DMS 273 treated with DMSO at 0.1 percent for 48 hours (cell line): Measurements from ENCODE around the gene ZGRF1.
"Not testable (repeated sequence)": the region's sequence is repeated elsewhere in the genome, so short reads cannot be mapped to it uniquely, and the experiment has no call there.

Experiments used
- DNase-seq: peaks from one replicate; lab custom pipeline; 2025; lab: John Stamatoyannopoulos, UW

The ZGRF1 gene, protein sequence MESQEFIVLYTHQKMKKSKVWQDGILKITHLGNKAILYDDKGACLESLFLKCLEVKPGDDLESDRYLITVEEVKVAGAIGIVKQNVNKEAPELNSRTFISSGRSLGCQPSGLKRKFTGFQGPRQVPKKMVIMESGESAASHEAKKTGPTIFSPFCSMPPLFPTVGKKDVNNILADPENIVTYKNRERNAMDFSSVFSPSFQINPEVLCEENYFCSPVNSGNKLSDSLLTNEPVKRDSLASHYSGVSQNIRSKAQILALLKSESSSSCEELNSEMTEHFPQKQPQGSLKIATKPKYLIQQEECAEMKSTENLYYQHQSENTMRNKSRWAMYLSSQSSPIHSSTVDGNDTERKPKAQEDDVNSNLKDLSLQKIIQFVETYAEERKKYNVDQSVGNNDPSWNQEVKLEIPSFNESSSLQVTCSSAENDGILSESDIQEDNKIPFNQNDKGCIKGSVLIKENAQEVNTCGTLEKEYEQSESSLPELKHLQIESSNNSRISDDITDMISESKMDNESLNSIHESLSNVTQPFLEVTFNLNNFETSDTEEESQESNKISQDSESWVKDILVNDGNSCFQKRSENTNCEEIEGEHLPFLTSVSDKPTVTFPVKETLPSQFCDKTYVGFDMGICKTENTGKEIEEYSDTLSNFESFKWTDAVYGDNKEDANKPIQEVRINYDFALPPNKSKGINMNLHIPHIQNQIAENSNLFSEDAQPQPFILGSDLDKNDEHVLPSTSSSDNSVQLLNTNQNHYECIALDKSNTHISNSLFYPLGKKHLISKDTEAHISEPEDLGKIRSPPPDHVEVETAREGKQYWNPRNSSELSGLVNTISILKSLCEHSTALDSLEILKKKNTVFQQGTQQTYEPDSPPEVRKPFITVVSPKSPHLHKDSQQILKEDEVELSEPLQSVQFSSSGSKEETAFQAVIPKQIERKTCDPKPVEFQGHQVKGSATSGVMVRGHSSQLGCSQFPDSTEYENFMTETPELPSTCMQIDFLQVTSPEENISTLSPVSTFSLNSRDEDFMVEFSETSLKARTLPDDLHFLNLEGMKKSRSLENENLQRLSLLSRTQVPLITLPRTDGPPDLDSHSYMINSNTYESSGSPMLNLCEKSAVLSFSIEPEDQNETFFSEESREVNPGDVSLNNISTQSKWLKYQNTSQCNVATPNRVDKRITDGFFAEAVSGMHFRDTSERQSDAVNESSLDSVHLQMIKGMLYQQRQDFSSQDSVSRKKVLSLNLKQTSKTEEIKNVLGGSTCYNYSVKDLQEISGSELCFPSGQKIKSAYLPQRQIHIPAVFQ (N-terminal part only)

DNA sequence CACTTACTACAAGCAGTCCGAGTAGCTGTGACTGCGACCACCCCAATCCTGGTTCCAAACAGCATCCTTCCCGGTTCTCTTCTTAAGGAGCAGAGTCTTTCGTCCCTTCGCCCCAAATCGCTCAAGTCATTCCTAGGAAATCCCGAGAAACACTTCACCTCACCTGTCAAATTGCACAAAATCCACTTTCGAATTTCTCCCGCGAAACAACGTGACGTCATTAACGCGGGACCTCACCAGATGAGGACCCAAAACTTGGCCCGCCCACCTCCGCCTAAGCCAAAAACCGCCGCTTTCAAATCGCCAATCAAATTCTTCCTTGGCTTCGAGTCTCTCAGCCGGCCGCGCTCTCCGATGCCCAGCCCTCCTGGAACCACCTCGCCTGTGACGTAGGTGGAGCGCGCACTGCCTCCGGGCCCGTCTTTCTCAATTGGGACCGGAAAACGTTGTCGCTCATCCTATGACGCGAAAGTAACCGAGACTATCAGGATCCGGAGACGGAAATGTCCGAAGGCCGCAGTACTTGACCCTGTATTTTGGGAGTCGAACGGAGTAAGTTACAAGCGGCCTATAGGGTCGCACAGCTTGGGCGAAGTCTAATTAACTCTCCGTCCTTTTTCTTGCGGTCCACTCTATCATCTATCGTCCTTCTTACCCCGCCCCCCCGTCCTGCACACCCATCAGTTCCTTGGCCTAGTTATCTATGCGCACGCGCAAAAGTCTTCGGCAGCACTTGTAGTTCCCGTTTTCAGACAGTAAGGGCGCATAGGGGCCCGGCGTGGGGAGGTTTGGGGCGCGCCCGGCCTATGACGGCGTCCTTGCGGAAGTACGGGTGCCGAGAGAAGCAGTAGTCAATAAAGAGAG, at the start of gene ZGRF1, which contains the start of gene LARP7:
Gene ZGRF1, minus strand, starts transcription at position 222 of the 864 bp plus-strand sequence. CDS start 3,733 bp downstream, outside the sequence.
Gene LARP7, plus strand, starts transcription at position 456 of the 864 bp plus-strand sequence. CDS start 7,527 bp downstream, outside the sequence.
- peak; percentile 91 for DNase-seq

DNA sequence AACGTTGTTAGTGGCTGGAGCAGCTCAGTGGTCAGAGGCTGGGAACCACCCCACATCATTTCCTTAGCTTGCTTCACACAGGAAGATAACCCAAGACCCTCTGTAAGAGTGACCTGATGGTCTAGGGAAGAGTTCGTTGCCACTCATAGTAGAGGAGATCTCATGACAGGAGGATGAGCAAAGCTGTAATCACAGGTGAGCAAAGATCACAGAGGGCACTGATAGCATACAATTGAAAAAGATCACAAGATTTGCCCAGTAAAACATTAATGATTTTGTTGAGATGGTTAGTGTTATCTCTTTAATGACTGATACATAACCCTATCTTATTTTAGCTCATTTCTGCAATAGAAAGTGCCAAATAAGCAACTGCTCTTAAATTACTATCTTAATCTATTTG, 44.3 kb upstream of the ZGRF1 start:
- DNase-seq, result no peak

DNA sequence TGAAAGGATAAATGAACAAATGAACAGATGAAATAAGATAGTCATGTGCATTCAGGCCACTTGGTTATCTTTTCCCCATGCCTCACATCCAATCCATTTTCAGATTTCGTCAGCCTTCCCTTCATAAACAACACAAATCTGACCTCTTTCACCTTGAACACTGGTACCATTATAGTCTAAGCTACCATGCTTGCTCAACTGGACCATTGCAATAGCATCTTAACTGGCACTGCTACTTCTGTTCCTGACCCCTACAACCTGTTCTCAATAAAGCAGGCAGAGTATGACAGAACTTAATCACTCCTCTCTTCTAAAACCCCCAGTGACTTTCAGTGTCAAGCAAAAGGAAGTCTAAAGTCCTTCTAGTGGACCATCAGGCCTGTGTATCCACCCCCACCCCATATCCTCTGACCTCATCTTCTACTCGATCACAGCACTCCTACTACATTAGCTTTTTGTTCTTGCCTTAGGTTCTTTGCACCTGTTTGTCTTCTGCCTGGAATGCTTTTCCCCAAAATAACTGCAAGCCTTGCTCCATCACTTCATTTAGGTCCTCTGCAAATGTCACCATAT, 40.9 kb upstream of the ZGRF1 start:
- no peak for DNase-seq

DNA sequence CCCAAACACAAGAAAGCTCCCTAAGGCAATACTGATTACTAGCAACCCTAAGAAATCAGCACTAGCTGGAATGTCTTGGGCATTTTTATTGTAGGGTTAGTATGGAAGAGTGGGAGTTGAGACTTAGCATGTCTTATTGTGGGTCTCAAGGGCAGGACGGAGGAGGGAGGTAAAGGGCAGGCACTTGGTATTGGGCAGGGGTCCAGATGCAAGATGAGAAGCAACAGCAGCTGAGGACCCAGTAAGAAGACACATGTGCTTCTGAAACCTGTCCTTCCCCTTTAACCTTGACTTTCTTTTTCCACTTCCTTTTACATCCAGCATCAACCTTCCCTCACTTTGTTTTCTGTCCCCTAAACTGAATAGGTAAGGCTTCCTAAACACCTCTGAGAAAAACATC, 37.7 kb upstream of the ZGRF1 start:
- DNase-seq, result no peak

DNA sequence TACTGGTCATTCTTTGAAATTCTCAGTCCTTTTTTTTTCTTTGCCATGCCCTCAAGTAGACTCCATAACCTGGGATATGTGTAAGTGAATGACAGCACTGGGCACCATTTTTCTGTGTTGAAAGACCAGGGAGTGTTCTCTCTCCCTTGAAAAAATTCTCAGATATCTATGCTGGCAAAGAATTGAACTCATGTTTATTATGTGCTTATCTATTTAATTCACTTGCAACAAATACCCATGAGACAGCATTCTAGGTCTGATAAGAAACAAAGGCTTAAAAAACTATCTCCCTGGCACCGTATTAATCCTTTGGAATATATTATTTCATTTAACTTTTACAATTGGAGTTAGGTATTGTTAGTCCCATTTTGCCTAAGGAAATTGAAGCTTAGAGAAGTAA, 37.0 kb upstream of the ZGRF1 start:
- no peak for DNase-seq

DNA sequence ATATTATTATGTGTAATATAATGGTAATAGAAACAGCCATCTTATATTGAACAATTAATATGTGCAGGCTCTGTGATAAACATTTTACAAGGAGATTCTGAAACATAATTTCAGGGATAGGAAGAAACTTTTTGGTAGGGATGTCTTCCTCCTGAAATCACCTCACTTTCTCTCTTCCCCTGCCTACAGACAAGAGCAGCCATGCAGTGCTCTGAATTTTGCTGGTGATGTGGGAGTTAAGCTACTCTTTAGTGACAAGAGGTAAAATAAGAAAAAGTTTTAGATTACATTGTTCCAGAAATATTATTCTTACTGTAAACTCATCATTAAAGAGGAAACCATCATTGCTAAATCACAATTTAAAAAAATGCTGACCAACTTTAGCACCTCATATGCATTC, 36.4 kb upstream of the ZGRF1 start:
- no peak for DNase-seq

DNA sequence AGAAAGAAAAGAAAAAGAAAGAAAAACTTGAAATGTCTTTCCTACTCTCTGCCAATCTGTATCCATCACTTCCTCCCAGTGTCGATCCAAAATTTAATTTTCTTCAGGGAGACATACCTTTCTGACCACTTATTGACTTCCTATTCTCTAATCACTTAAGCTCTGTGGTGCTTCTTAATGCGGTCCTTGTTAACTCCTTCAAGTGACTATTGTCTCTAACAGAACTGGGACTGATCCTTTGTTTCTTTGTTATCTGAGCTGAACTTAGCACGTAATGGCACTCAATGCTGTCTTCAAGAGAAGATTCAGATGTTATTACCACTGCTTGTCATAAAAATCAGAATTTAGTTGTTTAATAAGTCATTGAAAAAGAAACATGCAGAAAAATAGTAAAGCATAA, 31.4 kb upstream of the ZGRF1 start:
- no peak for DNase-seq

DNA sequence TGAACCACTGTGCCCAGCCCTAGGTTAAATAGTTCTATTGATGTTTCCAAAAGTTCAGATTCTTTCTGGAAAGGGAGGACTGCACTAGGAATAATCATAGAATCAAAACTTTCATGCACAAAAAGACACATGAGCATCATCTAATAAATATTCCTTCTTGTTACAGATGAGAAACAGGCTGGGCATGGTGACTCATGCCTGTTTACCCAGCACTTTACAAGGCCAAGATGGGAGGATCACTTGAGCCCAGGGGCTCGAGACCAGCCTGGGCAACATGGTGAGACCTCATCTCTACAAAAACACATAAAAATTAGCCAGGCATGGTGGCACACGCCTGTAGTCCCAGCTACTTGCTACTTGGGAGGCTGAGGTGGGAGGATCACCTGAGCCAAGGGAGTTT, 27.9 kb upstream of the ZGRF1 start:
- no peak for DNase-seq

DNA sequence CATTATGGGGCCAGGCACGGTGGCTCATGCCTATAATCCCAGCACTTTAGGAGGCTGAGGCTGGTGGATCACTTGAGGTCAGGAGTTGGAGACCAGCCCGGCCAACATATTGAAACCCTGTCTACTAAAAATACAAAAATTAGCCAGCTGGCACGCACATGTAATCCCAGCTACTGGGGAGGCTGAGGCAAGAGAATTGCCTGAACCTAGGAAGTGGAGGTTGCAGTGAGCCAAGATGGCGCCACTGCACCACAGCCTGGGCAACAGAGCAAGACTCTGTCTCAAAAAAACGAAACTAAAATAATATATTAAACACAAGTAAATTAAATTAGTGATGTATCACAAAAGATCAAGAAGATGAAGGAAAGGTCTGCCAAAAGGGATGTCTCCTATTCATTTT, 19.4 kb upstream of the ZGRF1 start:
- DNase-seq, result not testable (repeated sequence)

DNA sequence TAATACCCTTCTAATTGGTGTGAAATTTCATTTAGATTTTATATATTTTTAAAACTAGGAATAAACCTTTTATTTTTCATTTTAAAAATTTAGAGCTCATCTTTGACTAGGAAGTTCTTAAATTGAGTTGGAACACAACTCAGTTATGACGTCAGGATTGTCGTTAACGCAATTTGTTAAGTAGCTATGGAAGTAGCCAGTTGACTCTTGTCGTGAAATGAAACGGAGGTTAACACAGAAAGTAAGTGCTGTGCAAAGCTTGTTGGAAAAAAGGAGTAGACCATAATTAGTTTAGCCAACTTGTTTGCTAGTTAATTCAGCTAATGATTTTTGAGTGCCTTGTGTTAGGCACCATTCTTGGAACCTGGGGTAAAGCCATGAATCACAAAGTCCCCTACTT, 18.6 kb upstream of the ZGRF1 start:
- no peak for DNase-seq

DNA sequence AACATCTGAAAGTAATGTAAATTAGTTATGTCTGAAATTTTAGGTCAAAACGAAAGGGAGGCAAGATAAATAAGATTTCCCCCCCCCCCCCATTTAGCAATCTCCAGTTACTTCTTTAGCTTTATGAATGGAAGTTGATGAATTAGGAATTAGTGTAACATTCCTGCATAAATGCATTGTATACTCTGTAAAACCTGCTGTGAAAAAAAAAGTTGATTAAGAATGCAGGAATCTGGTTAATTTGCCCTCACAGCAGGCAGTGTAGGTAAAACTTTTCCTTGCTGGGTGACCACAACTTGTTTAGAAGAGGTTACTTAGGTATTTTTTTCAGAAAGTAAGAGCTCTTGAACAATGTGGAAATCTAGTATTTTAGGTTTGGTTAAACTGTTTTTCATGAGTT, 15.5 kb upstream of the ZGRF1 start:
- DNase-seq, result no peak

DNA sequence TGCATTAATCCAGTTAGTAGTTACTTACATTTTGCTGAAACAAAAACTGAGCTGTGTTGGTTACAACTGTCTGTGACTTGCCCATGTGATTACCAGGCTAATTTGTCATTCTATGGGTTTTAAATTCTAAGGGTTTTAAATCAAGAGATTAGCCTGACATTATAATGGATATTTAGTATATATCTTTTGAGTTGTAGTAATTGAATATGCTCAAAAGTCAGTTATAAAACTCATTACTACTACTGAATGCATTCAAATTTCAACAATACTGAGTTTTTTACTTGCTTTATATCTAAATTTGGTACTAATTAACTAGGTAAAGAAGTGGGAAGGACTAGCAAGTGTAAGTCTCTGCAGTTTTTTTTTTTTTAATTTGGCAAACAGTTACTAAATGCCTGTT, 14.9 kb upstream of the ZGRF1 start:
- DNase-seq, result no peak

DNA sequence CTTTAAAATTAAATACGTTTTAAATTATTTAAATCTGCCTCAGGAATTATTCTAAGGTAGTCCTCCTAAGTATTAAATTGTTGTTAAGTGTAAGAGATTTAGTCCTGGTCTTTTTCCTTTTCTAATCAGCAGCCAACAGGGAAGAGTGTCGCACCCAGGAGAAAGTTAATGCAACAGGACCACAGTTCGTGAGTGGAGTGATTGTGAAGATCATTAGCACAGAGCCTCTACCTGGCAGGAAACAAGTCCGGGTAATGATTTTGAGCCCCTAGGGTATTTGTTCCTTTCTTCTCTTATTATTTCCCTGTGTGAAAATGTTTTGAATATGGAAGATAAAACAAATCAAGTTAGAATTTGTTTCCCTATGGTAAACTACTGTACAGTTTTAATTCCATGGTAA, 13.6 kb upstream of the ZGRF1 start:
- no peak for DNase-seq

DNA sequence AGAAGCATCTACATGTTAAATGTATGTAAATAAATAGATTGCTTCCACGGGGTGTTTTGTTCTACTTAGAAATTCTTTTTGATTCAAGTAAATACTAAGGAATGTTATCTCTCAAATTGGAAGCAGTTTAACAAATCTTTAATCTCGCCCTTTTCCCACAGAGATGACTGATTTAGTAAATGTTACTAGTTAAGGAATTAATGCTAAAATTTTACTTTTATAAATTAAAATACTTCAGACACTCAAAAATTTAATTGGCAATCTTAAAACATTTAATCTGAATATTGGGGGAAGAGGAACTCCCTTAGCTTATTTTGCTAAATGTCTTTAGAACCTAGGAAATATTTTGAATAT, 12.3 kb upstream of the ZGRF1 start:
- no peak for DNase-seq

DNA sequence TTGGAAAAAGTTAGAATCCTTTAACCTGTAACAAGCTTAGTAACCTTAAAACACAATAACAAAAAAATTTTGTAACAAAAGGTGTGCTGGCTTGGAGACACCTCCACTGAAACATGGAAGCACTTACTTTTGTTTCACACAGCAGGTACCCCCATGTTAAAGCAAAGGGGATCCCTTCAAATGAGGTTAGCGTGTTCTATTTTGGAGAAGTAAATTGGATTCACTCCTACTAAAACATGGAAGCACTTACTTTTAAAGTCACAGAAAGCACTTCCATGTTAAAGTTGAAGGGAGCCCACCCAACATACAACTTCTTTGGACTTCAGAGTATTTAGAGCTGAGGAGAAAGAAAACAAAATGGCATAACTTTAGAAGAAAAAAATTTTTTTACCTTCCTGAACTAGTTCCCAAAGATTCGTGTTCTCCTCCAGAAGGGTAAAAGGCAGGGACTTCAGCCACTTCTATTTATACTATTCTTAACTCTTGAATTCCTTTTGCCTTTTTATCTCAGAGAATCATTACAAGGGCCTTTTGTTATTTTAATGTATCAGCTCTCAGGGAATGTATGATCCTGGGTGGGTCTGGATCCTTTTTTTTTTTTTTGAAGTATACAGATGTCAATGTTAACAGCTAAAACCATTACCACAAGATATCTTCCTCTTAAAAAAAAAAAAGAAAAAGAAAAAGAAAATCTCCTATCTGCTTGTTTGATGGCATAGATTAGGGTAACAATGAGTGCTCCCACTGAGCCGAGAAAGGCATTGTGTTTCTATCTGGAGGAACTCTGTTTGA, 11.8 kb upstream of the ZGRF1 start:
- no peak for DNase-seq

DNA sequence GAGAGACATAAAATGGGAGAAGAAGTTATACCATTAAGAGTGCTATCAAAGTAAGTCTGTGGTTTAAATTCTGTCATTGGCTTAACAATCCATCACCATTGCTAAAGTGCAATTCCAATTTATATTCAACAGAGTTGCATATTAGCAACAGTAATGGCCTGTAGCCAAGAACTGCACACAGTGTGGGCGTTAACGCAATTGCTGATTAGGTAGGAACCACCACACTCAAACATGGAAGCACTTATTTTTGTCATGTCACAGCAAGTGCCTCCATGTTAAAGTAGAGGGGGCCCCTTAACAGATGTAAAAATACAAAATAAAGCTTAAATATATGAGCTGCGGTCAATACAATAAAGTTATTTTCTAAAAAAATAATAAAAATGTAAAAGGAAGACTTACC, 11.1 kb upstream of the ZGRF1 start:
- DNase-seq, result no peak

DNA sequence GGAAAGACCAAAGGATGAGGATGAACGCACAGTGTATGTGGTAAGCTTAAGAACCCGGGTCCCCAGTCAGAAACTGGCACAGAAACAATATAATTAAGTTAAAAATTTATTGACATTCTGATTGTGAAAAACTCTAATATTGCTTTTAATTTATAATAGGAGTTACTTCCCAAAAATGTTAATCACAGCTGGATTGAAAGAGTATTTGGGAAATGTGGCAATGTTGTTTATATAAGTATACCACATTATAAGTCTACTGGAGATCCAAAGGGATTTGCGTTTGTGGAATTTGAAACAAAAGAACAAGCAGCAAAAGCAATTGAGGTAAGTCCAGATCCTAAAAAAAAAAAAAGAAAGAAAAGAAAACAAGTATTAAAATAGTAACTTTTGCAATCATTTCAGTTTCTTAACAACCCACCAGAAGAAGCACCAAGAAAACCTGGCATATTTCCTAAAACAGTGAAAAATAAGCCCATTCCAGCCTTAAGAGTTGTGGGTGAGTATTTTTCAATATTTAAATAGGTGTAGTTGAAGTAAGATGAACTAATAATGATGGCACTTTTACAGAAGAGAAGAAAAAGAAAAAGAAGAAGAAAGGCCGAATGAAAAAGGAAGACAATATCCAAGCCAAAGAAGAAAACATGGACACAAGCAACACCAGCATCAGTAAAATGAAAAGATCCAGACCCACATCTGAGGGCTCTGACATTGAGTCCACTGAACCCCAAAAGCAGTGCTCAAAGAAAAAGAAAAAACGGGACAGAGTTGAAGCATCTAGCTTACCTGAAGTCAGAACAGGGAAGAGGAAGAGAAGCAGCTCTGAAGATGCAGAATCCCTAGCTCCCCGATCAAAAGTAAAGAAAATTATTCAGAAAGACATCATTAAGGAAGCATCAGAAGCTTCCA, 10.2 kb upstream of the ZGRF1 start:
- no peak for DNase-seq

DNA sequence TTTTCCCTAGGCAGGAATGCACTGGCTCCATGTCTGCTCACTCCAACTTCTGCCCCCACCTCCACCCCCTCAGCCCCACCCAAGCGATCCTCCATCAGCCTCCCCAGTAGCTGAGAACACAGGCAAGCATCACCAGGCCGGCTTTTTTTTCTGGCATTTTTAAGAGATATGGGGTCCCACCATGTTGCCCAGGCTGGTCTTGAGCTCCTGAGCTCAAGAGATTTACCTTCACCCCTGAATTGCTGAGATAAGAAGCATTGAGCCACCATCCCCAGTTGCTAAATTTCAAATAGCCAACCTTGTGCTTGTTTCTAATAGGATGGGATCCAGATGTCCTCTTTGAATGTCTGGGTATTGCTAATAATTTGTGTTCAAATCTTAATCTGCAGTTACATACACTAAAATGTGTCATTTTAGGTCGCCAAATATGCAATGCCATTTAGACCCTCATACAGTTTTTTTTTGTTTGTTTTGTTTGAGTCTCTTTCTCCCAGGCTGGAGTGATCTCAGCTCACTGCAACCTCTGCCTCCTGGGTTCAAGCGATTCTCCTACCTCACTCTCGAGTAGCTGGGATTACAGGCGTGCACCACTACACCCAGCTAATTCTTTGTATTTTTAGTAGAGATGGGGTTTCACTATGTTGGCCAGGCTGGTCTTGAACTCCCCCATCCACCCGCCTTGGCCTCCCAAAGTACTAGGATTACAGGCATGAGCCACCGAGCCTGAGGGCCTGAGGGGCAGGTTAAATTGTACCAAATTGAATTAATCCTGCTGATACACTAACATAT, 9.0 kb upstream of the ZGRF1 start:
- no peak for DNase-seq
